ENCODE measurements around the gene HERC2.
"Not testable (repeated sequence)": the region's sequence is repeated elsewhere in the genome, so short reads cannot be mapped to it uniquely, and the experiment has no call there.

The HERC2 gene

DNA sequence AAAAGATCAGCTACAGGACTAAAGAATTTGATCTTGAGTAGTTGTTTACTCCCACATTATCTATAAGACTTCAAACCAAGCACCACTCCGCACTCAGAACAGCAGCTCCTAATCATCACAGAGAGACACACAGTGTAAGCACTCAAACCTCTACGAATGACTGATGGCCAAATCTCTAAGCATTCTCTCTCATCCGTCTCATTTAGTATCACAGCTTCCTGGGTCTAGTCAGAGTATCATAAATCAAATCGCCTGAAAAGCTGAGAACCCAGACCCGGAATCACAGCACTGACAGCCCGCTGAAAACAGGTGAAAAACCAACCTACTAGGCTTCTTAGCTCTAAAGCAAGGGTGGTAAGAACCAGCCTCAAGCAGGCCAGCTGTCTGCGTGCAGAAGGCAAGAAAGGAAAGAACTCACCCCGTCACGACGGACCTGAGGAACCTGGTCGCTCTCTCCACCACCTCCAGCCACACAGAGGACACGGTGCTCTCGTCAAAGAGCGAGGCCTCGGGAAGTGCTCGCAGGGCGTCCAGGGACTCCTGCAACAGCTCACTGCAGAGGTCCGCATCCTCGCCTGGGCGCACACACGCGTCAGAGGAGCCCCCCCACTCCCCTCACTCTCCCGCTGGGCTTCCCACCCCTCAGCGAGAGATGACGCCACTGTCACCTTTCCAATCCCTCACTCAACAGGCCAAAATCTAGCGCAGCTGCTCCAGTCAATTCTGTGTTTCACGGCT is 47.9 kb downstream of the HERC2 start:
- DNase-seq (ENCODE audit: low spot score), result no peak

DNA sequence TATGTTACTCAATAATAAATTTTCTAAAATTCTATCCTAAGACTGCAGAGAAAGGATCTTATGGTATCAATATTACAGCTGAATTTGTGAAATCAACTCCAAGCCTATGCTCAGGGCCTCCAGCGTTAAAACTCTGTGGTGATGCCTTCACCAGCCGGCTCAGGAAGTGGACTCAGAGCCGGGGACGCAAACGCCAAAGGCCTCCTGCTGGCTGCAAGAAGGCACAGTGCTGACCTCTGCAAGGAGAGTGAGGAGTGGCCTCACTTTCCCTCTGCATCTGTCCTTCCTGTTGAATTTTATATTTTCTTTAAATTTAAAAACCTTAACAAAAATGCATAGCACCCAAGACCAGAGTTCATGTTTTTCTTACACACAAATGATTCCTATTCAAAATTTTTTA is 48.5 kb downstream of the HERC2 start:
- DNase-seq (ENCODE audit: low spot score), result no peak

DNA sequence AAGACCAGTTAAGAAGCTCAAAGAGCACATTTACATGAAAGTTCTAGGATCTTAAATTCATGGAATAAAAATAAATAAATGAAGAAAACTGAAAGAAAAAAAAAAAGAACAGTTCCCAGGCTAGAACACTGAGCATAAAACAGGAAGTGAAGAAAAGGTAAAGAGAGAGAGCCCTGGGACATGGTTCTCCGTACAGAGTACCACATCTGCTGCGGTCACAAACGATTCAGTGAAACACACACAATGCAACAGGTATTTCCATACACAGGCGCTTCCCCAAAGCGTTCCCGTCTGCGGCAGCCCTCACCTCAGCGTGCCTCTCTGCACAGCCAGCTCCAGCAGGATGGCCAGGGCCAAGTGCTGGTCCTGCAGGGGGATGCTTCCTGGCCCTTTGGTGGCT is 49.4 kb downstream of the HERC2 start:
- DNase-seq (ENCODE audit: low spot score), result no peak

DNA sequence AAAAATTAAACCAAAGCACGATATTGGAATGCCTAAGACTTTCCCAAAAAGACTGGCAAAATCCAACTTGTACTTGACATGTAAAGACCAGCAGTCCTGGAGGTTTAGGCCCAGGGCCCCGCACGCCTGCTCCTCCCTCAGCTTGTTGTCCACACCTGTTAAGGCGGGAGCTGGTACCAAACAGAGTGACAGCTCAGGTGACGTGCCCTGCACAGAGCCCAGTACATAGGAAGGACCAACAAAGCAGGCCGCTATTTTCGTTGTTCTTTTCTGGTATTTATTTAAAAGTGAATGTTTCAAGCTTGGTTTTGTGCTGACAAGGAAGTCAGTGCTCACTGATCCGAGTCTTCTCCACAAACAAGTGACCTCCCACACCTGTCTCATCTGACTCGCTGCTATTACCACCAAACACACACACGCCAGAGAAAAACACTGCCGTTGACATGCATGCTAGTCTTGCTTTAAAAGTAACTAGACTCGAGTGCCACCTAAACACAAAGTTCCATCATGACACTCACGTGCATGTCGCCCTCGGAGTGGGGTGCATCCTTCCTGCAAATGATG is 50.2 kb downstream of the HERC2 start:
- no peak for DNase-seq (ENCODE audit: low spot score)

DNA sequence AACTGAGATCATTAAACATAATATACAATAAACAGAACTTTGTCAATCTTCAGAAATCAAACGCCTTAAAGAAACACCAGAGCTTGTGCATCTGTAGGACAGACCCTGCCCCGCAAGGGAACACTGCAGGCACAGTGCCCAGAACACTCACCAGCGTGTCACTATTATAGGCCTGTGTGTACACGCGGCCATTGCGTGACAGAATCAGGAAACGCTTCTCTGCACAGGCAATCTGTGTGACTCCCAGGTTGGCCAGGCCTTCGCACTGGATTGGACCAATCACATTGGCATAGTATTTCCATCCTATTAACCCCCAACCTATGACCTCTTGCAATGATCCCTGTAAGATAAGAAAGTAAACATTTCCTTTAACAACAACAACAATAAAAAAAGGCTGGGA is 52.9 kb downstream of the HERC2 start:
- DNase-seq (ENCODE audit: low spot score), result no peak

DNA sequence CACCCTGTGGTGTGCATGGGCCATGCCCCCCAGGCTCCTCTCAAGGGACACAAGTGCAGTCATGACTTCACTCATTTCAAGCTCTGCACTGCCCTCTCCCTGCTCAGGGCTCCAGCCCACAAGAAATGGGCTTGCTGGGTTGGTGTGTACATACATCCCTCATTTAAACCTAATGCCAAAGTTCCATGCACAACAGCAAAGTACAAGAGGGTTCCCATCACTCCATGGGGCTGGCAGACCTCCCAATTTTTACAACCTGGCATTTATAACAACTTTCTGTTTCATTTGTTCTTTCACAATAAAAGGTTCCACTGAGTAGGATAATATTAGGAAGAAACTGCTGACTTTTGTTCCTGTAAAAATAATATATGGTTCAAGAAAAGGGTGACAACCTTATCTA is 54.3 kb downstream of the HERC2 start:
- DNase-seq (ENCODE audit: low spot score), result no peak

DNA sequence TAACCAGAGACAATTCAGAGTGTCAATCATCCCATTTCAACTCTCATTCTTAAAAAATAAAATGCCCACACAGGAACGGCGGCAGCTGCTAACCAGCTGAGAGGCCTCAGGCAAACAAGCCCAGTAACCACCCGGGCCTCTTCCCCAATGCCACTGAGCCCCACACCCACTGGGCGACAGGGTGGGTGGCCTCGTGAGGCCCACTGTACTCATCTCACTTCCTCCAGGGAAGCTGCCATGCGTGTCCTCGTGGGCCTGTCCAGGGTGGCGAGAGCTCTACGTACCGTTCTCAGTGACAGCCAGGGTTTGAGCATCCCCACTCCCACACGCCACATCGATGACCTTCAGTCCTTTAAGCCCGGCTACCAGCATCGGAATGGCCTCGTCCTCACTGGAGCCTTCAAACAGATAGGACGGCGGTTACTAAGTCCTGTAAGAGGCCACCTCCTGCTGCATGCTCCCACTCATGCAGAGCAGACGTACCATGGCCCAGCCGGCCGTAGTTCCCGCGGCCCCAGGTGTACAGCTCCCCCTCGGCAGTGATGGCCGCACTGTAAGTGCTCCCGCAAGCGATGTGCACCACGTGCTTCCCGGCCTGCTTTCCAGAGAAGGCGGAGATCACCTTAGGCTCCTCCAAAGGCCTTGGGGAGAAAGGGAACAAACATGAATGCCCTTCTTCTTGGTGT is 56.5 kb downstream of the HERC2 start:
- DNase-seq (ENCODE audit: low spot score), result no peak

DNA sequence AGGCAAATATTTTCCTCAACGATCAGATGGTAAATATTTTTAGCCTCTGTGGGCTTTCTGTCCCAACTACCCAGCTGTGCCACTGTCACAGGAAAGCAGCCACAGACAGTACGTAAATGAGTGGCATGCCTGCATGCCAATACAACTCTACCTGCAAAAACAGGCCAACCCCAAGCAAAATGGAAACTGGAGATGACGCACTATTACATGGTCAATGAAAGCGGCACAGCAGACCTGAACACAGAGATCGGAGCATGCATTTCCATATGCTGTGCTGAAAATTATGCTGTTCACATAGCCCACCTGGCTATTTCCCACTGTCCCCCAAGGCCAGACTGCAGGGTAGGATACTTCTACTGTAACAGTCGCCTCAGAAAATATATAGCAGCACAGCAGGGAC is 57.8 kb downstream of the HERC2 start:
- DNase-seq (ENCODE audit: low spot score), result no peak

DNA sequence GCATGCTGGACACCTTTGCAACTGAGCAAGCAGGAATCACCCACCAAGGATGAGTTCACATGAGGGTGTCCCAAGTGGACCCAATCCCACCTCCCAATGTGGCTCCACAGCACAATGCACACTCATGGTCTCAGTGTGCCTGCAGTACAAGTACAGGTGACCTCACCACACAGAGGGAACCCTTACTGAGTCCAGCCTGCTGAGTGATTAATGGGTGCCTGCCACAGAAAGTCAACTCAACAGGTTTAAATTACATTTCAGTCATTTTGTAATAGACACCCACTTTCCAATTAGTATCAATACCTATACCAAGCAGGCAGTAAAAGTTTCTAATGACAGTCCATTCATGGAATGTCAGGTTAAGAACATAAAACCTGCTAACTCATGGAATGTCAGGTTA is 59.5 kb downstream of the HERC2 start:
- no peak for DNase-seq (ENCODE audit: low spot score)

DNA sequence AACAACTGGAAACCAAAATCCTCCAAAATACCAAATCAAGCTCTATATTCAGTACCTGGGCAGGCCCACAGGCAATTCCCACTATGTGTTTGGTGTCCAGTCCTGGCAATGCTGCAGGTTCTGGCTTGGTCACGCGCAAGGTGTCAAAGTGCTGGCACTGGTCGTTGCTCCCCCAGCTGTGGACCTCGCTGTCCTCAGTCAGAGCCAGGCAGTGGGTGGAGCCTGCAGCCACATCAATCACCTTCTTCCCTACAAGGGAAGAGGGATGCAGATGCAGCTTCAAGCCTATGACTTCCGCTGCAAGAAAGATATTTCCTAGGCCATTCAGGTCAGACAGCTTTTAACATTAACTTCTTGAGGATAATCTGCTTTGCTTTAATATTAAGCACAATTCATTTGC is 61.3 kb downstream of the HERC2 start:
- no peak for DNase-seq (ENCODE audit: low spot score)

DNA sequence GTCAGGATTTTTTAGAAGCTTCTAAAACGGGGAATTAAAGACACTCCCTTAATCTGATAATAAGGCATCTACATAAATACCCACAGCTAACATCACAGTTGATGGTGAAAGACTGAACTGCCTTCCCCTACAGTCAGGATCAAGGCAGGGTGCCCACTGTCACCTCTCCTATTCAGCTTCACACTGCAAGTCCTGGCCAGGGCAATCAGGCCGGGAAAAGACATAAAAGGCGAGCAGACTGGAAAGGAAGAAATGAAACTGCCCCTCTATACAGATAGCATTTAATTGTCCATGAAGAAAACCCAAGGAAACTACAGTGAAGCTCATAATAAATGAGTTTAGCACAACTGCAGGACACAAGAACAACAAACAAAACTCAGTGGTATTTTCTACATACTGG is 61.7 kb downstream of the HERC2 start:
- DNase-seq (ENCODE audit: low spot score), result no peak

DNA sequence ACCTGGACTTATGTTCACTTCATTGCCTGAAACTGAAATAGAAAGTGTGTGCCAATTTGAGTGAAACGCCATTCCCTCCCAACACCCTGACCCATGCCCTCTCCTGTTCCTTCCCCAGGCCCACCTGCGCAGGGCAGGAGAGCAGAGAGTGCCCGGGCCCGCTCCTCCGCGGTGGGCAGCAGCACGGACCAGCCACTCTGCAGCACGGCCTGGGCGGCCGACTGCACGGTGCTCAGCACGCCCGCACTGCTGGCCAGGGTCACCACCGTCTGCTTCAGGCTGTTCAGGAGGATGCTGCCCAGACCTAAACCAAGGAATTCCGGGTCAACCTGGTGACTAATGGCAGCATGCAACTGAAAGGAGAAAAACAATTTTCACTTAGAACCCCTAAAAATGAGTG is 66.0 kb downstream of the HERC2 start:
- DNase-seq (ENCODE audit: low spot score), result no peak

DNA sequence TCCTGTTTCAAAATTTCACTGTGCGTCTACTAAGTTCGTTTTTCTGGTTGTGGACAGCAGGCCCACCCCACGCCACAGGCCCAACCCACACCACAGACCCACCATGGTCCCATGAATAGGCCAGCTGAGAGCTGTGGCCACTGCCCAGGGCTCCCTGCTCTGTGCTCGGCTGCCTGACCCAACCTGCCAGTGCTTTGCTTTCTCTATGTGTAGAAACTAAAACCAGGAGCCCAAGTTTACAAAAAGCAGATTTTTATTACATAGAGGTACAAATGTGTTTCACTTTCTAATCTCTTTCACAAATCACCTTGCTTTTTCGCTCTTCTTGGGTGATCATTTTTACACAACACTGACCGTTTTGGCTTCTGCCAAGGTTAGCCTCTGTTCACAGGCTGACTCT is 69.1 kb downstream of the HERC2 start:
- DNase-seq (ENCODE audit: low spot score), result no peak

DNA sequence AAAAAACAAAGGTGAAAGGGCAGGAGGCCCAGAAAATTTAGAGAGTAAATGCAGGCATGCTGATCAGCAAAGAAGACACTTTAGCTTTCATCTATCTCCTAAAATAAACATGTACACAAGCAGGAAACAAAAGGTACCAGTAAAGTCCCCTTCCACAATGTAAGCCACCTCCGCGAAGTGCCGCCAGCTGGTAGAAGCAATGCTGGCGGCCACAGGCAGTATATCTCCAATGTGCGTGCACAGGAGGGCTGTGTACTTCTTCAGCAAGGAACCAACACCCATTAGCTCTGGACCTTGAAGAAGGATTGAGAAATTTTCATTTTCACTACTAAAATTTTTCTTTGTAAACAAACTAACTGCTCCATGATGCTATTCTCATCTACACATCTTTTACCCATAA is 75.4 kb downstream of the HERC2 start:
- DNase-seq (ENCODE audit: low spot score), result no peak

DNA sequence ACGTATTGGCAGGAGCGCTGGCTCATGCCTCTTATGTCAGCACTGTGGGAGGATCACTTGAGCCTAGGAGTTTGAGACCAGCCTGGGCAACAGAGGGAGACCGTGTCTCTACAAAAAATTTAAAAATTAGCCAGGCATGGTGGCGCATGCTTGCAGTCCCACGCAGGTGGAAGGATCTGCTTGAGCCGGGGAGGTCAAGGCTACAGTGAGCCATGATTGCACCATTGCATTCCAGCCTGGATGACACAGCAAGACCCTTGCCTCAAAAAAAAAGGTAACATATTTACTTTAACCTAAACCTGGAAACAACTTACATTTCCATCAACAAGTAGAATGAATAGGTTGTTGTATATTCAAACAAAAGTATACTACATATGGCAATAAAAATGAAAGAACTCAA is 78.1 kb downstream of the HERC2 start:
- no peak for DNase-seq (ENCODE audit: low spot score)

DNA sequence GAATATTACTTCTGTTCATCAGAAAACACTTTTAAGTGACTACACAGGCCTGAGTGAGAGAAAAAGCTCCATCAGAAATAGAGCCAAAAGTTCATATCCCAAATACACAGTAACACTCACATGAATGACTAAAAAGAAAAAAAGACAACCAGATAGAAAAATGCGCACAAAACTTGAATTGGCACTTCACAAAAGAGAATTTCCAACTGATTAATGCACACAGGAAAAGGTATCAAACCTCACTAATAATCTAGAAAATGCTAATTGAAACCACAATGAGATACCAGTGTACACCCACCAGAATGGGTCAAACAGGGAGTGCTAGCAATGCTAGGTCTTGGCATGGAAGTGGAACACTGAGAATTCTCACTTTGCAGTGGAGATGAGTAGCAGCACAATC is 78.6 kb downstream of the HERC2 start:
- DNase-seq (ENCODE audit: low spot score), result no peak

DNA sequence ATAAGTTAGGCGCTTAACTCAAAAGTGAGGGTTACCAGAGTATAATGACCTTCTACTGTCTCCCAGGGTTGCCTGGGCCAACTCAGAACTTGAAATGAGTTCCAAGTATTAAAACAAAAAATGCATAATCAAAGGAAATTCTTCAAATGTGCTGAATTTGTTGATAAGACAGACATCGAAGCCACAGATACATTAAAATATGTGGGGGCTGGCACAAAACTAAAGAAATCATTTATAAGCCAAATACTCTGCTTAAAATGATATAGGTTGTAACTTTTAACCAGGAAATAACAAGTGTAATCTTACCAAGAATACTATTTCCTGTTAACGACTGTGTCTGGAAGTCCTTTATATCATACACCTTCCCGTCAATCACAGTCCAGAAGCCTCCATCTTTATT is 83.7 kb downstream of the HERC2 start:
- DNase-seq (ENCODE audit: low spot score), result not testable (repeated sequence)

DNA sequence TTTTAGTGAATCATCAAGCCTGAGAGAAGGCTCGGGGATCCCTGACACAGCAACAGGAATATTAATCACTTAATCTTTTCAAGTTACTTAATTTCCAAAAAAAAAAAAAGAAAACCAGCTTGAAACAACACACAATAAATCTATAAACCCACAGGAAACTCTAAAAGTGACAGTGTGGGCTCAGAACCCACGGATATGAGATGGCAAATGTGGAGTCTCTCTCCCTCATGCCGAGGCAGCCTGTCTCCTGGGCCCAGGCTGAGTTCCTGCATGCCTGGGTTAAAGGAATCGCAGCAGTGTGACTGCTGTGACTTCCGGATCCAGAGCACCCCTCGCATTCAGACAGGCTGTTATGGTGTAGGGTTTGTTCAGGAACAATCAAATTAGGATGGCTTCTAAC is 90.2 kb downstream of the HERC2 start:
- not testable (repeated sequence) for DNase-seq (ENCODE audit: low spot score)

DNA sequence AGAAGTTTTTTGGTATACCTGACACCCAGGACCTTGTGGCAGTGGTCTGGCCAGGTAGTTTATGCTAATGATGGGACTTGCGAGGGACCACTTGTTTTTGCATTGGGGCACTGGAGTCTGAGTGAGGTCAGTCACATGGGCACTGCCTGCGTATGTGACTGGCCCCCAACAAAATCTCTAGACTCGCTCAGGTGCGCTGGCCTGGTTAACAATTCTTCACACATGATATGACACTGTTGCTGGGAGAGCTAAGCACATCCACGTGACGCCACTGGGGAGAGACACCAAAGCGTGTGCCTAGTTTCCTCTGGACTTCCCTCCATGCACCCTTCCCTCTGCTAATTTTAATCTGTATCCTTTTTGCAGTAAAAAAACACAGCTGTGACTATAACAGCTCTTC is 90.6 kb downstream of the HERC2 start:
- DNase-seq (ENCODE audit: low spot score), result not testable (repeated sequence)

DNA sequence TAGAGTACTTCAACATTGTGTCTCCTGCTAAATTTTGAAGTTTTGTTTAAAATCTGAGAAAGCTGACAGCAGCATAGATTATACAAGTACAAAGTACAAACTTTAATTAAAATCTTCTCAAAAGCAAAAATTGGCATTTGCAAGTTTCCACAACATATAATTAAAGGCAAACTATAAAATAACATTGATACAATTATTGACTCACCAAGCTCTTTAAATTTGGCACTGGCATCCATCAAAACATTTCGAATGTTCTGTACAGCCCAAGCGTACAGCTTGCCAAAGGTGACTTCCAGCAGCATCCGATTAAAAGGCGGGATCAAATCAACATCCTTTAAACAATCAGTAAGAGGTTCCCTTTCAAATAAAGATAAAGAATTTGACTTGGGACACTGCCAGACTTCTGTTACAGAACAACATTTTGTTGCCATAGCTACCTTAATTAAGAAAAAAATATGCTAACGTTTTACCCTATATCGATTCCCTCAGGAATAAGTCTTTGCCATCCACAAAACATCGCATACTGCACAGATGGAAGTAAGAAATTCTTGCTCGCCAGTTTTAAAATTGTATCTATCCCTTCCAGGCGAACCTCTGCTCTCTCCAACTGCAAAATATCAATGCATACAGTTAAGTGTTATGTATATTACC is 92.9 kb downstream of the HERC2 start:
- not testable (repeated sequence) for DNase-seq (ENCODE audit: low spot score)

DNA sequence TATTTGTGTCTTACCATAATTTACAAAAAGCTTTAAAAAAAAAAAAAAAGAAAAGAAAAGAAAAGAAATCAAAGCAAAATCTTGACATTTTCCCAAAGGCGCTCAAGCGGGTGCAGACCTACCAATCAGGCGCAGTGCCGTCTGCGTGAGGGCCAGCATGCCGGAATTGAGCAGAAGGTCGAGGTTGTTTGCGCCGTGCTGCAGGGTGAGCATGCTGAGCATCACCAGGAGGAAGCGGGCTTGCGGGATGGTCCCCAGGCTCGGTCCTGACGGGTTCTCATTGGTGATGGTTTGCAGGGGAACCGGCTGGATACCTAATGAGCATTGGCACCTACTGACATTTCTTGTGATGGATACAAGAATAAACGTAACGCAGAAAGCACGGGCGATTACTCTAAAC is 93.9 kb downstream of the HERC2 start:
- DNase-seq (ENCODE audit: low spot score), result no peak

DNA sequence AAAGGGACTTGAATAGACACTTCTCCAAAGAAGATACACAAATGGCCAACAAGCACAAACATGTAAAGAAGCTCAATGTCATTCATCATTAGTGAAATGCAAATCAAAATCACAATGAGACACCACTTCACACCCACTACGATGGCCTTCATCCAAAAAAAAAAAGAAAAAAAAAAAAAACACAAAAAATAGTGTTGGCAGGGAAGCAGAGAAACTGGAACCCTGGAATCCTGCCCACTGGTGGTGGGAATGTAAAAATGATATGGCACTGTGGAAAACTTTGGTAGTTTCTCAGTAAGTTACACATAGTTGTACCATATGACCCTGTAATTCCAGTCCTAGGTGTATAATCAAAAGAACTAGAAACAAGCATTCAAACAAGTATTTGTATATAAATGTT is 94.7 kb downstream of the HERC2 start:
- DNase-seq (ENCODE audit: low spot score), result not testable (repeated sequence)

DNA sequence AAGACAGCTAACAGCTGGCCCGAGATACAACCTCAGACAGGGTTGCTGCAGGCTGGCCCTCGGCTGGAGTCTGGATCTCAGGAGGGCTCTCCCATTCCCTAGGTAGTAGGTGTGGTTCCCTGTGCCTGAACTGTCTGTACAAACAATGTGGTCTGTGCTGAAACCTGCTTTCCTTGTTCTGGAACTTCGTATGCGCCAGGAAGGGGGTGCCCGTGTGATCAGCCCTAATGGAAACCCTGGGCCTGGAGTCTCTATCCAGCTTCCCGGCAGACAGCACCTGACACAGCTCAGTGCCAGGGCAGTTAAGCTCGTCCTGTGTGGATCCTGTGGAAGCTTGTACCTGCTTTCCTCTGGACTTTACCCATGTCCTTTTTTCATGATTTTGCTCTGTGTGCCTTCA is 99.4 kb downstream of the HERC2 start:
- DNase-seq (ENCODE audit: low spot score), result not testable (repeated sequence)
